Activated T-cell treated with anti-CD3 and anti-CD28 coated beads for 24 hours (primary cell): ENCODE measurements around the gene ASCC1.
"Not testable (repeated sequence)": the region's sequence is repeated elsewhere in the genome, so short reads cannot be mapped to it uniquely, and the experiment has no call there.

ENCODE experiments used
- DNase-seq: peaks from one replicate; pipeline ENCODE4 v3.0.0-alpha.2; 2020; ENCODE audit warnings: low read depth

The ASCC1 gene

DNA sequence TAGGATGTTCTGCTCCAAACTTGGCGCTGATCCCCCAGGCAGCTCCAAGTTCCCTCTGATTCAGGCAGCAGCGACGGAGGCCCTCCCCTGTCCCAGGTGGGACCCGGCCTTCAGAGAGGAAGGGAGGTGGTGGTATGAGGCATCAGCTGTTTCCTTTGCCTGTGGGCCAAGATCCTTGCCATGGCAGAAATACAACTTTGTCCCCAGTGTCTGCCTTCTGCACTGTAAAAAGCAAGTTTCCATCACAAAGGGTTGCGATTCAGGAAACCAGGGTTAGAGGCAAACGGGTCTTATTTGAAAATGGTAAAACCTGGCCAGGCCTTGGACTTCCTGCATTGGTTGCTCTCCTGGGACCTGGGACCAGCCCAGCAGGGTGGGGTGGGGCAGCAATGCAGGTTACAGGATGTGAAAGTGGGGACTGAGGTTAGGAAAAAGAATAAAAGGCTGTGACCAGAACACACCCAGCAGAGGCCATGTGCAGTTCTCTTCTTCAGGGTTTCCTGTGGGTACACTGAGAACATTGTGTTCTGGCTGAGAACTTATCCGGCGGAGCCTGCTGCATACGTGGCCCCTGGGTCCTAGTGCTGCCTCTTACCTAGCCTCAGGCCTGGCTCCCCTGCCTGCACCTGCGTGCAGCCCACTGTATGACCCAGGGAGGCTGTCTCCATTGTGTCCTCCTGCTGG is 32.5 kb upstream of the ASCC1 start:
- DNase-seq, result peak; percentile 44

DNA sequence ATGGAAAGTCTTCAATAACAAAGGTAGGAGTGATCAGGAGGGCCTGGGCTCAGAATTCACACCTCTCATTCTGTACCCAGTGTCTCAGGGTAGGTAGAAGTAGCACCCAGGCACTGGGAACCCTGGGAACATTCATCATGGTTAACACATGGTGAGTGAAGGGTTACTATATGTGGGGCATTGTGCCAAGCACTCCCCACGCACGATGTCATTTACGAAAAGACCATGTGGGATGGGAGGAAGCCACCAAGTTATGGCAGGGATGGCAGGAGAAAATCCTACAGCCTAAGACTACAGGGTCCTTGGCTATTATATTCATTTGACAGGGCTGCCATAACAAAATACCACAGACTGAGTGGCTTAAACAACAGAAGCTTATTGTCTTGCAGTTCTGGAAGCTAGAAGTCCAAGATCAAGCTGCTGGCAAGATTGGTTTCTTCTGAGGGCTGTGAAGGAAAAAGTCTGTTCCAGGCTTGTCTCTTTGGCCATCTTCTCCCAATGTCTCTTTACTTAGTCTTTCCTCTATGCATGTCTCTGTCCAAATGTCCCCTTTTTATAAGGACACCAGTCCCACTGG is 30.0 kb upstream of the ASCC1 start:
- no peak for DNase-seq

DNA sequence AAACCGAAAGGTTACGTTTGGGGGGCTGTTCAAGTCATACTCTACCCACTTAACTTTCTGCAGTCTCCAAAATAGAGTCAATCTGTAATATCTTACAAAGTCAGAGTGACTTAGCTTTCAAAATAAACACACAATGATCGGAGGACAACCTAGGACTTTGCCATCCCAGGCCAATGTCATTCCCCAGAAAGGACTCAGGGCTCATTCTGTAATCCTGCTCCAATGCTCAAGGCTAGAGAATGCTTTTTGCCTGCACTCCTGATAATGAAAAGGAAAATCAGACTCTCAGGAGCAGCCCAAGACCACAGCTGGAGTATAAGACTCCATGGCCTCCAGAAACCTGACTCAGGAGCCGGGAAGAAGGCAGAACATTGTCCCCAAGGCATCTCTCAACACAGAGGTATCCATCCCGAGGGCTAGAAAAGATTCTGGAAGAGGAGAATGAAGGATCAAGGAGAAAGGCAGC is 28.5 kb upstream of the ASCC1 start:
- DNase-seq, result no peak

DNA sequence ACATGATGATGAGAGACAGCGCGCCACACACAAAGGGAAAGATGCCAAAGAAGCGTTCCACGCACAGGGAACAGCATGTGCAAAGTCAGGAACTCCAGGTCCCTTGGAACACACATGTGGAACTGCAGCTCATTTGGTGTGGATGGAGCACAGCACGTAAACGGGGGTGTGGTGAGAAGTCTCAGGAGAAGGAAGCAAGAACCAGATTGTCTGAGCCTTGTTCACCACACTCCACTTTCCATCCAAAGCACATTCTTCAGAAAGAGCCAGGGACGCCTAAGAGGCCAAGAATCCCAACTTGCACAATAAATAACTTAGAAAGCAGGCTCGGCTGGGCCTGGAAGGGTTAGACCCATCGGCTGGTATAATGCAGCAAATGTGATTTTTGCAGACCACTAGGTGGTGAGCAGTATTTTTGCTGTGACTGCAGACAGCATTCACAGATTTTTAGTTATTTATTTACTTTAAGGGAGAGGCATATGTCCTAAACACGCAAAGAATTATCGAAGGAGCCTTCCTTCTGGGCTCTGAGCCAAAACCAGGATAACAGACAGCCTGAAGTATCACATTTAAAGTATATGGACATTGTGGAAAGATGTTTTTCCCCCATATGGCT is 27.9 kb upstream of the ASCC1 start:
- no peak for DNase-seq

DNA sequence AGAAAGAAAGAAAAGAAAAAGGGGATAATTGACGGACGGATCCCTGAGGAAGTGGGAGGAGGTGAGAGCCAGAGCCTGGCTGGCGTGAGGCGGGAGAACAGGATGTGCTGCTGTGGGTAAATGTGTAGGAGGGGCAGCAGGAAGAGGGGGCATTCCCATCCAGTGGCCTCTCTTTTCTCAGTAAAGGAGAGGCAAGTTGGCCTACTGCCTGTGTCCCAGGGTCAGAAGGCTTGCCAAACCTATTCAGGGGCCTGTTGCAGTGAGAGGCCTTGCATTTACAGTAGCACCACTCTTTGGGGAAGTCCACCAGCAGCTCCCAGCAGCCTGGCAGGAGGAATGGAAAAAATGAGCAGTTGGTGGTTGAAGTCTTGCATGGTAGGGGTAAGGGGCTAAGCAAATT is 26.6 kb upstream of the ASCC1 start:
- DNase-seq, result no peak

GRCh38 chr10:72241691-72242252 is 25.7 kb upstream of the ASCC1 start:
- no peak for DNase-seq

DNA sequence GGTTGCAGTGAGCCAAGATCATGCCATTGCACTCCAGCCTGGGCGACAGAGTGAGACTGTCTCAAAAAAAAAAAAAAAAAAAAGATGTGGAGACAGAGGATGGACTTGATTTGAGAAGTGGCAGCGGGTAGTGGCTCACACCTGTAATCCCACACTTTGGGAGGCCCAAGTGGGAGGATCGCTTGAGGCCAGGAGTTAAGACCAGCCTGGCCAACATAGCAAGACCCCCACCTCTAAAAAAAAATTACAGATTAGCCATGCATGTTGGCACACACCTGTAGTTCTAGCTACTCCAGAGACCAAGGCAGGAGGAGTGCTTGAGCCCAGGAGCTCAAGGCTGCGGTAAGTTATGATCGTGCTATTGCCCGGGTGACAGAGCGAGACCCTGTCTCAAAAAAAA is 24.3 kb upstream of the ASCC1 start:
- no peak for DNase-seq

DNA sequence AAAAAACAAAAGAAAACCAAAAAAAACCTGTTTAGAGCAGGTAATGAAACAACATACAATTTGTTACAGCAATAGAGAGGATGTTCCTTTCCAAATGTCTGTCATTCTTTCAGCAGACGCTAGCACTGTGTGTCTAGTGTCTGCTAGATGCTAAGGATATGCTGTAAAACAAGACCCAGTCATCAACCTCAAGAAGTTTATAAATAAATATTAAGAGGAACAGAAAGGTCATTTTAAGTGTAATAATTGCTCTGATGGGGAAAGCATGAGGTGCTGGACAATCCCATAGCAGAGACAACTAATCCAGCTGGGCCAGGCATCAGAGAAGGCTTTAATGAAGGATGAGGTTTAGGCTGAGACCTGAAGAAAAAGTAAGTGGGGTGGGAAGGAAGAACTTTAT is 23.3 kb upstream of the ASCC1 start:
- no peak for DNase-seq

GRCh38 chr10:72238392-72239175 is 22.5 kb upstream of the ASCC1 start:
- no peak for DNase-seq

DNA sequence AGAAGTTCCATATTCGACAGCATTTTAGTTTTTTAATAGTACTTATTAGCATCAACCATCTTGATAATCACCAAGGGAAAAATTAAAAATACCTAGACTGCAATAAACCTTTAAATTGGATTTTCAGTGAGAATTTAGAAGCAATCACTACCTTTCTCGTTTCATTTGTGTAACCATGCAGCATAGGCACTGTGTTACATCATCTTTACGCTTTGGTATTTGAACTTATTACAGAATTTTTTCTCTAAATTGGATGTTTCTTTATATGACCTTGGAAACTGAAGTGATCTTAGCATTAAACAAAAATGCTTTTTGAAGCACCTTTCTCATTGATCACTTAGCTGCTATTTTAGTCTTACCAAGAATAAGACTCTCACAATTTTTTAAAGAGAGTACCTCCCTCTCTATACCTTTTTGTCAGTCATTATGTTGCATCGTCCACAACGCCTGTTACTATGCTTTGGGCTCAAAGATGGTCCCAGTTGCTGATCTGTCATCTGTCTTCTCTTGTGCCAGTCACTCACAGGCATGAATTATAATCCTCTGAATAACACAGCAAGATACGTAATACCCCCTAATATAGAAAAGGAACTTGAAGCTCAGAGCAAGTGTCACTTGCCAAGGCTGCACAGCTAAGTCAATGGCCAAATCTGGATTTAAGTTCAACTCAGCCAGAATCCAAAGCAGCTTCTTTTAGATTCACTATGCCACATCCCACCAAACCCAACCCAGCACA is 19.6 kb upstream of the ASCC1 start:
- no peak for DNase-seq

DNA sequence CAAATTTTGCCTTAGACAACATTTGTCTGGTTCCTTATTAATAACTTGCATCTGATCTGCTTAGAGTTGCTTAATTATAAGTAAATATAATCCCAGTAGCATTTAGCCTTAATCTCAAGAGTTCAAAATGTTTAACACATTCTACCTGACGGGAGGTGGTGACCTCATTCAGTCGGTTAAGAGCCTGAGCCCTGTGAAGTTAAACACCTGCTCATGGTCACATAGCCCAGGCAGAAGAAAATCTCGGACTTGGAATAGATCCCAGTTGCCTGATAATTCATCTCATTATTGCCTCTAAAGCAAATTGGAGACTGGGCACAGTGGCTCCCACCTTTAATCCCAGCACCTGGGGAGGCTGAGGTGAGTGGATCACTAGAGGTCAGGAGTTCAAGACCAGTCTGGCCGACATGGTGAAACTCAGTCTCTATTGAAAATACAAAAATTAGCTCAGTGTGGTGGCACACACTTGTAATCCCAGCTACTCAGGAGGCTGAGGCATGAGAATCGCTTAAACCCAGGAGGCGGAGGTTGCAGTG is 18.6 kb upstream of the ASCC1 start:
- DNase-seq, result no peak

DNA sequence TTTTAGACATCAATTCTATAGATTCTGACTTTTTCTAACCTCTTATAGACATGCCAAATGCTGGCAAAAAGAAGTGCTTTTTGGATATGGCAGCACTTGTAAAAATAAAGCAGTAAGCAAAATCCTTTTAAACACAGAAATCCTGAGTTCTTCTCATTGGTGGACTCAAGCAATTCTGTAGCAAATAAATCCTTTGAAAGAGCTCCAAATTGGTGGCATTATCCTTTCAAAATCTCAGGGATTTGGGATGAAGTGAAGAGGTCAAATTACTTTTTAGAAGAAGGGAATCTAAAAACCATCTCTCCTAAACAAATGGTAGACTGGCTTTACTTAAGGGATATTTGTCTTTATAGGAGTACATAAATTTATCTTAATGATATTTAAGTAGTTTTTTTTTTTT is 17.5 kb upstream of the ASCC1 start:
- DNase-seq, result no peak

GRCh38 chr10:72229261-72230251 is 13.5 kb upstream of the ASCC1 start:
- no peak for DNase-seq

DNA sequence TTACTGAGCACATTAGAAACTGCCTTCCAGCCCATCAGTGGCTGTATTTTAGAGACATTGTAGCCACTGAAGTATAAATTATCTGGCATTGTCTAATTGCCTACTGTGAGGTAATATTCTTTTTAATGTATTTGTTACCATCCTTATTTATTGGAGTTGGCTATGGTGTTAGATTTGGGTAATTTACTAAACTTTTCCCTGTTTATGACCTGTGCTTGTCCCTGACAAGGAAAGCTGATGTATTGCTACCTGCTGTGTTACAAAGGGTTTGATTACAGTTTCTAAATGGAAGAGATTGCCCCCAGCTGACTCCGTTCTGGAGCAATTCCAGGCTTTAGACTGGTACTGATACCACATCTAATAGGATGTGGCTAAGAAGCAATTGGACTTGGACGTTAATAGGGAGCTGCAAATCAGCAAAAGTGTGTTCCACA is 12.3 kb upstream of the ASCC1 start:
- DNase-seq, result no peak

GRCh38 chr10:72227826-72228225 is 11.8 kb upstream of the ASCC1 start:
- no peak for DNase-seq

GRCh38 chr10:72226418-72227027 is 10.4 kb upstream of the ASCC1 start:
- no peak for DNase-seq

DNA sequence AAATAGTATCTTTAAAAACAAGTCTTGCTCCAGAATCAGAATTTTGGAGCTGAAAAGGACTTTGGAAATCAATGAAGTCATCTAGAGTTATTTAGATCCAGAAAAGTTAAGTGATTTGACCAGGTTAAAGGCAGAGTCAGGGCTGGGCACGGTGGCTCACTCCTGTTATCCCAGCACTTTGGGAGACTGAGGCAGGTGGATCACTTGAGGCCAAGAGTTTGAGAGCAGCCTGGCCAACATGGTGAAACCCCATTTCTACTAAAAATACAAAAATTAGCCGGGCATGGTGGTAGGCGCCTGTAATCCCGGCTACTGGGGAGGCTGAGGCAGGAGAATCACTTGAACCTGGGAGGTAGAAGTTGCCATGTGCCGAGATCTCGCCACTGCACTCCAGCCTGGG is 8.1 kb upstream of the ASCC1 start:
- DNase-seq, result not testable (repeated sequence)

DNA sequence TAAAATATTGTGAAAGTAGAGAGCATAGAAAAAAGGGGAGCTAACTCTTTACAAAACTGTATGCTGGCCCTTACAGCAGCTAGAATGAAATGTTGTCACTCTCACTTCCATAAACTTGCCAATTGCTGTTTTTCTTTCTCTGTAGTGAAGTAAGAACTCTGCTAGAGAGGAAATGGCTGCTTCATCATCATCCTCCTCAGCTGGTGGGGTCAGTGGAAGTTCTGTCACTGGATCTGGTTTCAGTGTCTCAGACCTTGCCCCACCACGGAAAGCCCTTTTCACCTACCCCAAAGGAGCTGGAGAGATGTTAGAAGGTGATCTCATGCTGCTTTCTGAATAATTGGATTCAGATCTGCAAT is 7.6 kb upstream of the ASCC1 start:
- DNase-seq, result no peak

DNA sequence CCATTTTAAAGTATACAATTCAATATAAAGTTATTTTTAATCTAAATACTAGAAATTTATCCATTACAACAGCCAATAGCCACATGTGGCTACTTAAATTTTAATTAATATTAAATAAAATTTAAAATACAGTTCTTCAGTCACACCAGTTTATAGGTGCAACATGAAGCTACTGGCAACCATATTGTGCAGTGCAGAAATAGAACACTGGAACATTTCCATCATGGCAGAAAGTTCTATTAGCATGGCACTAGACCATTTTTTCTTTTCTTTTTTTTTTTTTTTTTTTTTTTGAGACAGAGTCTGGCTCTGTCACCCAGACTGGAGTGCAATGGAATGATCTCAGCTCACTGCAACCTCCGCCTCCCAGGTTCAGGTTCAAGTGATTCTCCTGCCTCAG is 5.2 kb upstream of the ASCC1 start:
- no peak for DNase-seq

DNA sequence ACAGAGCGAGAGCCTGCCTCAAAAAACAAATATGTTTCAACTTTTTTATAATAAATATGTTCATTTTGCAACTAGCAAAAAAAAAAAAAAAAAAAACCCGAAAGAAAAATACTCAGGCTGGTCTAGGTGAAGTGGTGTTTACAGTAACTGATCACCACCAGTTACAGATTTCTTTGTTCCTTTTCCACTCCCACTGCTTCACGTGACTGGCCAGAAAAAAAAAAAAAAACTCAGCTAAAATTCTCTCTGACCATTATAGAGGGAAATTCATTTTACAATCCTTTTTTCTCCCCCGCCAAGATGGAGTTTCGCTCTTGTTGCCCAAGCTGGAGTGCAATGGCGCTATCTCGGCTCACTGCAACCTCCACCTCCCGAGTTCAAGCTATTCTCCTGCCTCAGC is 4.6 kb upstream of the ASCC1 start:
- no peak for DNase-seq
